K562 (cell line): ENCODE data around the gene PPM1M. TPM values are rescaled to one million over a fixed set of nuclear protein-coding genes. Genes with fewer than 3 reads are reported as not detected.

Experiments used
- C11orf30 ChIP-seq: fragments of 450-650 bp; IDR thresholded peaks from 2 replicates; pipeline ENCODE4 v1.6.1; 2016; ENCODE audit warnings: low read depth, mild to moderate bottlenecking
- CHCHD3 ChIP-seq: fragments of 250-450 bp; sonication (Bioruptor Pico); IDR thresholded peaks from 2 replicates; pipeline ENCODE4 v2.1.2; 2022; ENCODE audit warnings: mild to moderate bottlenecking
- CTBP1 ChIP-seq: fragments of 450-650 bp; IDR thresholded peaks from 2 replicates; pipeline ENCODE4 v1.6.1; 2016; ENCODE audit warnings: borderline replicate concordance
- DNMT1 ChIP-seq: fragments of 450-650 bp; IDR thresholded peaks from 2 replicates; pipeline ENCODE4 v1.6.1; 2016; ENCODE audit warnings: antibody characterized with exemption, mild to moderate bottlenecking
- HNRNPUL1 ChIP-seq: fragments of 200-400 bp; formaldehyde crosslinking; IDR thresholded peaks from 2 replicates; pipeline ENCODE4 v1.6.1; 2017; ENCODE audit warnings: low read length
- KDM1A ChIP-seq, 2 experiments: fragments of 450-650 bp; IDR thresholded peaks; 2 replicates each; pipeline ENCODE4 v1.6.1; 2016; ENCODE audit warnings: mild to moderate bottlenecking in 2 of 2
- KLF13 ChIP-seq: fragments of 450-650 bp; IDR thresholded peaks from 2 replicates; pipeline ENCODE4 v1.6.1; 2016; ENCODE audit warnings: missing genetic modification characterization, low read depth, mild to moderate bottlenecking, missing compliant biosample characterization, moderate library complexity, borderline replicate concordance
- MYC ChIP-seq, 2 experiments: fragments of 250-450 bp in 1 of 2; sonication (Bioruptor Pico) in 1 of 2; IDR thresholded peaks; 2 replicates each; pipeline versions ENCODE4 v1.5.1 to v1.6.1; 2012 to 2021; ENCODE audit warnings: low read depth in 2 of 2, borderline replicate concordance in 1 of 2, improper control_type of control experiment in 1 of 2, low read length in 1 of 2, mild to moderate bottlenecking in 1 of 2, moderate library complexity in 1 of 2
- NFIC ChIP-seq: fragments of 450-650 bp; IDR thresholded peaks from 2 replicates; pipeline ENCODE4 v1.6.1; 2017; ENCODE audit warnings: mild to moderate bottlenecking, inconsistent platforms
- POLR2AphosphoS5 ChIP-seq: IDR thresholded peaks from 2 replicates; pipeline ENCODE4 v1.6.1; 2011; ENCODE audit warnings: mild to moderate bottlenecking, low read depth, low read length, moderate library complexity; ENCODE audit not compliant: control insufficient read depth, insufficient read depth
- POLR2G ChIP-seq: fragments of 200-400 bp; formaldehyde crosslinking; IDR thresholded peaks from 2 replicates; pipeline ENCODE4 v1.6.1; 2017; ENCODE audit warnings: low read depth, mild to moderate bottlenecking, antibody characterized with exemption, low read length, moderate library complexity
- RFX1 ChIP-seq: fragments of 450-650 bp; IDR thresholded peaks from 2 replicates; pipeline ENCODE4 v1.6.1; 2016; ENCODE audit warnings: mild to moderate bottlenecking, moderate library complexity
- SP1 ChIP-seq: sonication (generic); formaldehyde crosslinking; IDR thresholded peaks from 2 replicates; pipeline ENCODE4 v1.8.1; 2022; ENCODE audit warnings: mild to moderate bottlenecking, missing genetic modification reagents
- SRSF3 ChIP-seq: fragments of 200-400 bp; formaldehyde crosslinking; IDR thresholded peaks from 2 replicates; pipeline ENCODE4 v1.6.1; 2016; ENCODE audit warnings: mild to moderate bottlenecking, low read length, moderate library complexity; ENCODE audit not compliant: insufficient read depth
- WHSC1 ChIP-seq: IDR thresholded peaks from one replicate; pipeline ENCODE4 v1.6.1; 2012; ENCODE audit warnings: low read length, control low read depth, inconsistent platforms
- ZBTB1 ChIP-seq: sonication (generic); formaldehyde crosslinking; IDR thresholded peaks from 2 replicates; pipeline ENCODE4 v1.8.1; 2023; ENCODE audit warnings: missing genetic modification reagents, low read depth, mild to moderate bottlenecking, borderline replicate concordance
- ZBTB2 ChIP-seq: fragments of 450-650 bp; IDR thresholded peaks from 2 replicates; pipeline ENCODE4 v1.6.1; 2016; ENCODE audit warnings: antibody characterized with exemption
- ZHX1 ChIP-seq: fragments of 150-350 bp; conservative IDR thresholded peaks from 2 replicates; pipeline ENCODE4 v1.6.1; 2014; ENCODE audit warnings: low read length
- ZNF224 ChIP-seq: sonication (generic); formaldehyde crosslinking; IDR thresholded peaks from 2 replicates; pipeline ENCODE4 v1.8.0; 2022; ENCODE audit warnings: mild to moderate bottlenecking, missing genetic modification reagents
- ZNF445 ChIP-seq: fragments of 250-450 bp; sonication (Bioruptor Pico); IDR thresholded peaks from 2 replicates; pipeline ENCODE4 v1.4.0; 2020; ENCODE audit warnings: low read depth, mild to moderate bottlenecking, moderate library complexity
- ZNF507 ChIP-seq: conservative IDR thresholded peaks from 2 replicates; pipeline ENCODE4 v1.6.1; 2017; ENCODE audit warnings: missing genetic modification characterization, missing compliant biosample characterization
- polyA plus RNA-seq, 8 experiments: library from polyadenylated mRNA; depleted of rRNA in 4 of 8; stranded (reverse) in 5 of 8; unstranded in 3 of 8; fragments of >200 nt; fragmentation: Nextera tagmentation in 2 of 8; fragmentation: Illumina TruSeq in 1 of 8; extraction: Ambion mirVana in 2 of 8; extraction: Trizol in 1 of 8; gene quantifications; 2 replicates each; pipeline versions ENCODE4 v1.2.1 to v1.2.3, GENCODE V29; 2011 to 2014; ENCODE audit warnings: inconsistent platforms in 1 of 8, missing spikeins in 1 of 8
- total RNA-seq, 7 experiments: library from RNA; depleted of rRNA in 6 of 7; stranded (reverse); fragments of >200 nt in 6 of 7; fragmentation: Illumina TruSeq in 2 of 7; extraction: Trizol in 2 of 7; gene quantifications; 2 replicates each; pipeline versions ENCODE4 v1.2.1 to v1.2.3, GENCODE V29; 2011 to 2021; ENCODE audit warnings: low replicate concordance in 1 of 7
- TF ChIP-seq, protein P1 (sequence below): fragments of 450-650 bp; formaldehyde crosslinking; IDR thresholded peaks from 2 replicates; pipeline ENCODE4 v1.4.0; 2020; ENCODE audit warnings: mild to moderate bottlenecking
- TF ChIP-seq, protein P2 (sequence below): sonication (generic); formaldehyde crosslinking; IDR thresholded peaks from 2 replicates; pipeline ENCODE4 v1.8.1; 2022; ENCODE audit warnings: missing genetic modification reagents

Gene PPM1M
- total and polyA plus RNA-seq, 9 of the 15 experiments (the other 6 are each of a cell fraction or from before 2014, with no cell fraction given), result 1.4 to 9.2 (median 4.4) TPM

- peak; percentile 94 for TF ChIP-seq RFX1
- TF ChIP-seq ZBTB2, result no peak
- TF ChIP-seq POLR2AphosphoS5, result 0 out of 2 replicates have a peak, but pooled peaks have one; percentile 14
- TF ChIP-seq HNRNPUL1, result no peak
- TF ChIP-seq, protein P1, sequence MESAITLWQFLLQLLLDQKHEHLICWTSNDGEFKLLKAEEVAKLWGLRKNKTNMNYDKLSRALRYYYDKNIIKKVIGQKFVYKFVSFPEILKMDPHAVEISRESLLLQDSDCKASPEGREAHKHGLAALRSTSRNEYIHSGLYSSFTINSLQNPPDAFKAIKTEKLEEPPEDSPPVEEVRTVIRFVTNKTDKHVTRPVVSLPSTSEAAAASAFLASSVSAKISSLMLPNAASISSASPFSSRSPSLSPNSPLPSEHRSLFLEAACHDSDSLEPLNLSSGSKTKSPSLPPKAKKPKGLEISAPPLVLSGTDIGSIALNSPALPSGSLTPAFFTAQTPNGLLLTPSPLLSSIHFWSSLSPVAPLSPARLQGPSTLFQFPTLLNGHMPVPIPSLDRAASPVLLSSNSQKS, result no peak
- no peak for TF ChIP-seq ZNF224 (CRISPR knock-in tag)
- no peak for TF ChIP-seq DNMT1
- TF ChIP-seq ZNF445 (CRISPR knock-in tag), result no peak
- TF ChIP-seq KLF13 (tag), result no peak
- no peak for TF ChIP-seq C11orf30
- 0 out of 2 replicates have a peak, but pooled peaks have one; percentile 28 for TF ChIP-seq POLR2G
- TF ChIP-seq ZBTB1, result no peak
- TF ChIP-seq, protein P2, sequence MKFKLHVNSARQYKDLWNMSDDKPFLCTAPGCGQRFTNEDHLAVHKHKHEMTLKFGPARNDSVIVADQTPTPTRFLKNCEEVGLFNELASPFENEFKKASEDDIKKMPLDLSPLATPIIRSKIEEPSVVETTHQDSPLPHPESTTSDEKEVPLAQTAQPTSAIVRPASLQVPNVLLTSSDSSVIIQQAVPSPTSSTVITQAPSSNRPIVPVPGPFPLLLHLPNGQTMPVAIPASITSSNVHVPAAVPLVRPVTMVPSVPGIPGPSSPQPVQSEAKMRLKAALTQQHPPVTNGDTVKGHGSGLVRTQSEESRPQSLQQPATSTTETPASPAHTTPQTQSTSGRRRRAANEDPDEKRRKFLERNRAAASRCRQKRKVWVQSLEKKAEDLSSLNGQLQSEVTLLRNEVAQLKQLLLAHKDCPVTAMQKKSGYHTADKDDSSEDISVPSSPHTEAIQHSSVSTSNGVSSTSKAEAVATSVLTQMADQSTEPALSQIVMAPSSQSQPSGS (CRISPR knock-in tag), result no peak
- TF ChIP-seq CHCHD3 (CRISPR knock-in tag), result no peak
- no peak for TF ChIP-seq WHSC1
- peak; percentile 55 to 66; a peak in 2 of 4 replicates for TF ChIP-seq KDM1A (IDR thresholded peaks at IDR 0.05)
- no peak for TF ChIP-seq SRSF3
- no peak for TF ChIP-seq SP1 (CRISPR knock-in tag)
- TF ChIP-seq ZHX1, result no peak
- TF ChIP-seq NFIC, result peak; percentile 90
- TF ChIP-seq CTBP1, result peak; percentile 62; the same call in 1 of the 2 replicates
- no peak for TF ChIP-seq ZNF507 (tag)
- TF ChIP-seq MYC (IDR thresholded peaks at IDR 0.05; ENCODE audit: low read depth, low read length), result no peak
- no peak for TF ChIP-seq MYC (CRISPR knock-in tag; IDR thresholded peaks at IDR 0.05; ENCODE audit: borderline replicate concordance, low read depth)
Measured at GRCh38 chr3:52248816-52249547, 3.4 kb downstream of the PPM1M start (continued).
